ENCODE results near the gene DDTL.
"Not testable (repeated sequence)": the region's sequence is repeated elsewhere in the genome, so short reads cannot be mapped to it uniquely, and the experiment has no call there.

DNA sequence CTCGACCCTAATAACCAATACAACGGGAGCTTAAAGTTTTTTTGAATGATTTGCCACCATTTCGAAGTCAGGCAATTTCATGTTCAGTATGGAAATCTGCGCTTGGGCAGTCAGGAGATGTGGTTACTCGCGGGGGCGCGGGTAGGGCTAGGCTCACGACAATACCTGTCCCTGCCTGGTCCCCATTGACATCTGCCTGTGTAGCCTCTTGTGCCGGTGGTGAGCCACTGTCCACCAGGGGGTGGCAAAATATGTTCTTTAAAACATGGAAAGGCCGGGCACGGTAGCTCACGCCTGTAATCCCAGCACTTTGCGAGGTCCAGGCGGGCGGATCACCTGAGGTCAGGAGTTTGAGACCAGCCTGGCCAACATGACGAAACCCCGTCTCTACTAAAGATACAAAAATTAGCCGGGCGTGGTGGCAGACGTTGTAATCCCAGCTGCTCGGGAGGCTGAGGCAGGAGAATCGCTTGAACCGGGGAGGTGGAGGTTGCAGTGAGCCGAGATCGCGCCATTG lies 8.2 kb downstream of the DDTL start:
- TF ChIP-seq, protein P1, sequence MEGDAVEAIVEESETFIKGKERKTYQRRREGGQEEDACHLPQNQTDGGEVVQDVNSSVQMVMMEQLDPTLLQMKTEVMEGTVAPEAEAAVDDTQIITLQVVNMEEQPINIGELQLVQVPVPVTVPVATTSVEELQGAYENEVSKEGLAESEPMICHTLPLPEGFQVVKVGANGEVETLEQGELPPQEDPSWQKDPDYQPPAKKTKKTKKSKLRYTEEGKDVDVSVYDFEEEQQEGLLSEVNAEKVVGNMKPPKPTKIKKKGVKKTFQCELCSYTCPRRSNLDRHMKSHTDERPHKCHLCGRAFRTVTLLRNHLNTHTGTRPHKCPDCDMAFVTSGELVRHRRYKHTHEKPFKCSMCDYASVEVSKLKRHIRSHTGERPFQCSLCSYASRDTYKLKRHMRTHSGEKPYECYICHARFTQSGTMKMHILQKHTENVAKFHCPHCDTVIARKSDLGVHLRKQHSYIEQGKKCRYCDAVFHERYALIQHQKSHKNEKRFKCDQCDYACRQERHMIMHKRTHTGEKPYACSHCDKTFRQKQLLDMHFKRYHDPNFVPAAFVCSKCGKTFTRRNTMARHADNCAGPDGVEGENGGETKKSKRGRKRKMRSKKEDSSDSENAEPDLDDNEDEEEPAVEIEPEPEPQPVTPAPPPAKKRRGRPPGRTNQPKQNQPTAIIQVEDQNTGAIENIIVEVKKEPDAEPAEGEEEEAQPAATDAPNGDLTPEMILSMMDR (IDR thresholded peaks at IDR 0.05) = not testable (repeated sequence)
- TF ChIP-seq EZH2 (IDR thresholded peaks at IDR 0.05; ENCODE audit: borderline replicate concordance, insufficient read depth, low read depth, low read length, poor library complexity, severe bottlenecking) = not testable (repeated sequence)
